Stimulated activated CD4-positive, alpha-beta T cell treated with anti-CD3 and anti-CD28 coated beads, Interleukin-1b, Interleukin-23, amount 100 ng/mL, for 48 hours (primary cell): ENCODE data around the gene MAP2K6.
"Not testable (repeated sequence)": the region's sequence is repeated elsewhere in the genome, so short reads cannot be mapped to it uniquely, and the experiment has no call there.

Source experiments
- DNase-seq: peaks from one replicate; pipeline ENCODE4 v3.0.0-alpha.2; 2020

Gene MAP2K6

GRCh38 chr17:69460963-69461922 is 46.7 kb downstream of the MAP2K6 start:
- no peak for DNase-seq

GRCh38 chr17:69461951-69462369 is 47.5 kb downstream of the MAP2K6 start:
- no peak for DNase-seq

GRCh38 chr17:69462882-69463281 is 48.4 kb downstream of the MAP2K6 start:
- DNase-seq: no peak

- no peak for DNase-seq
Measured at GRCh38 chr17:69466451-69466850, 52.0 kb downstream of the MAP2K6 start.

GRCh38 chr17:69466905-69467667 is 52.6 kb downstream of the MAP2K6 start:
- no peak for DNase-seq

GRCh38 chr17:69468207-69468606 is 53.7 kb downstream of the MAP2K6 start:
- no peak for DNase-seq

- DNase-seq: no peak
Measured at GRCh38 chr17:69470702-69471101, 56.2 kb downstream of the MAP2K6 start.

GRCh38 chr17:69471406-69471805 is 56.9 kb downstream of the MAP2K6 start:
- DNase-seq: no peak

- no peak for DNase-seq
Measured at GRCh38 chr17:69473841-69474831, 59.6 kb downstream of the MAP2K6 start.

- no peak for DNase-seq
Measured at GRCh38 chr17:69477204-69477902, 62.9 kb downstream of the MAP2K6 start.

GRCh38 chr17:69477903-69478266 is 63.4 kb downstream of the MAP2K6 start:
- DNase-seq: no peak

- no peak for DNase-seq
Measured at GRCh38 chr17:69478916-69479315, 64.4 kb downstream of the MAP2K6 start.

- not testable (repeated sequence) for DNase-seq
Measured at GRCh38 chr17:69479756-69480155, 65.3 kb downstream of the MAP2K6 start.

GRCh38 chr17:69480245-69480644 is 65.7 kb downstream of the MAP2K6 start:
- DNase-seq: no peak

GRCh38 chr17:69485251-69485661 is 70.8 kb downstream of the MAP2K6 start:
- DNase-seq: no peak

GRCh38 chr17:69485901-69486643 is 71.6 kb downstream of the MAP2K6 start:
- no peak for DNase-seq

GRCh38 chr17:69486779-69487637 is 72.5 kb downstream of the MAP2K6 start:
- no peak for DNase-seq

- no peak for DNase-seq
Measured at GRCh38 chr17:69489313-69489712, 74.8 kb downstream of the MAP2K6 start.

GRCh38 chr17:69492410-69493071 is 78.0 kb downstream of the MAP2K6 start:
- no peak for DNase-seq

- no peak for DNase-seq
Measured at GRCh38 chr17:69495787-69496186, 81.3 kb downstream of the MAP2K6 start.
